IMR-90 (cell line): ENCODE measurements around the gene P2RX5. TPM values are rescaled to one million over a fixed set of nuclear protein-coding genes. Genes with fewer than 3 reads are reported as not detected.

Experiments
- ATAC-seq: fragments of 200-7000 bp; cut with Tn5 transposase; 2 replicates; pipeline ENCODE4 v1.9.1; 2020; ENCODE audit warnings: low read depth, mild to moderate bottlenecking, moderate library complexity
- BruUV-seq: library from RNA; stranded (reverse); fragments of 400-500 nt; replicated peaks from 2 replicates; lab custom pipeline; 2021; lab: Mats Ljungman, UMichigan
- CTCF ChIA-PET: fragments of 300-600 bp; formaldehyde crosslinking; extraction: SDS; loops from one replicate; lab custom pipeline; 2021; ENCODE audit warnings: antibody characterized with exemption; lab: Yijun Ruan, JAX
- POLR2A ChIA-PET: fragments of 300-600 bp; sonication (Branson Sonifier 250); formaldehyde crosslinking; loops from one replicate; lab custom pipeline; 2022; ENCODE audit warnings: antibody characterized with exemption; ENCODE audit not compliant: unreplicated experiment; lab: Charles Lee
- DNase-seq: peaks from one replicate; pipeline ENCODE4 v3.0.0; 2013
- H2AFZ ChIP-seq: replicated peaks from 2 replicates; pipeline ENCODE3; 2013; ENCODE audit warnings: low read length, mild to moderate bottlenecking; ENCODE audit not compliant: poor library complexity
- H2AK5ac ChIP-seq: 2 replicates; pipeline ENCODE4 v1.6.1; 2013; ENCODE audit warnings: low read depth, low read length, inconsistent platforms
- H2AK9ac ChIP-seq: replicated peaks from 2 replicates; pipeline ENCODE3; 2013; ENCODE audit warnings: mild to moderate bottlenecking, low read depth, low read length, moderate library complexity; ENCODE audit not compliant: poor library complexity
- H2BK120ac ChIP-seq: 2 replicates; pipeline ENCODE4 v1.6.1; 2013; ENCODE audit warnings: low read depth, low read length, inconsistent platforms
- H2BK15ac ChIP-seq: 3 replicates; pipeline ENCODE4 v1.6.1; 2013; ENCODE audit warnings: low read depth, low read length, inconsistent platforms
- H2BK20ac ChIP-seq: 2 replicates; pipeline ENCODE4 v1.6.1; 2013; ENCODE audit warnings: low read depth, mild to moderate bottlenecking, inconsistent platforms, low read length, moderate library complexity
- H2BK5ac ChIP-seq: 2 replicates; pipeline ENCODE4 v1.6.1; 2013; ENCODE audit warnings: mild to moderate bottlenecking, low read depth, low read length, inconsistent platforms; ENCODE audit not compliant: poor library complexity, severe bottlenecking
- H3K14ac ChIP-seq: replicated peaks from 2 replicates; pipeline ENCODE4 v1.6.1; 2013; ENCODE audit warnings: low read depth, low read length, inconsistent platforms
- H3K18ac ChIP-seq: 2 replicates; pipeline ENCODE4 v1.6.1; 2013; ENCODE audit warnings: low read depth, low read length, control low read depth
- H3K23ac ChIP-seq: 2 replicates; pipeline ENCODE4 v1.6.1; 2013; ENCODE audit warnings: low read depth, low read length, inconsistent platforms
- H3K27ac ChIP-seq: 2 replicates; pipeline ENCODE4 v1.5.1; 2013; ENCODE audit warnings: mild to moderate bottlenecking, control low read depth, low read length; ENCODE audit not compliant: insufficient read depth
- H3K27me3 ChIP-seq: 2 replicates; pipeline ENCODE4 v1.6.1; 2013; ENCODE audit warnings: low read length; ENCODE audit not compliant: control insufficient read depth, insufficient read depth
- H3K36me3 ChIP-seq: 2 replicates; pipeline ENCODE4 v1.6.1; 2013; ENCODE audit warnings: low read length, mixed read lengths; ENCODE audit not compliant: control insufficient read depth, insufficient read depth
- H3K4ac ChIP-seq: 2 replicates; pipeline ENCODE4 v1.6.1; 2013; ENCODE audit warnings: low read depth, low read length, inconsistent platforms
- H3K4me1 ChIP-seq: 2 replicates; pipeline ENCODE4 v1.6.1; 2013; ENCODE audit warnings: low read length, mixed read lengths; ENCODE audit not compliant: control insufficient read depth, insufficient read depth
- H3K4me2 ChIP-seq: 2 replicates; pipeline ENCODE4 v1.6.1; 2013; ENCODE audit warnings: low read depth, mild to moderate bottlenecking, control low read depth, low read length, moderate library complexity
- H3K4me3 ChIP-seq: 2 replicates; pipeline ENCODE4 v1.5.1; 2013; ENCODE audit warnings: low read depth, mild to moderate bottlenecking, control low read depth, low read length, moderate library complexity; ENCODE audit not compliant: insufficient read depth
- H3K56ac ChIP-seq: 2 replicates; pipeline ENCODE4 v1.6.1; 2013; ENCODE audit warnings: low read length, inconsistent platforms; ENCODE audit not compliant: insufficient read depth; ENCODE audit errors: extremely low read depth
- H3K79me1 ChIP-seq, 2 experiments: 2 replicates each; pipeline ENCODE4 v1.6.1; 2013; ENCODE audit warnings: low read length in 2 of 2, inconsistent platforms in 1 of 2, low read depth in 1 of 2
- H3K9ac ChIP-seq: 2 replicates; pipeline ENCODE4 v1.6.1; 2013; ENCODE audit warnings: low read depth, low read length, control low read depth
- H3K9me1 ChIP-seq: 2 replicates; pipeline ENCODE4 v1.6.1; 2013; ENCODE audit warnings: low read length, inconsistent platforms; ENCODE audit not compliant: insufficient read depth
- H3K9me3 ChIP-seq: 2 replicates; pipeline ENCODE4 v1.6.1; 2013; ENCODE audit warnings: low read length; ENCODE audit not compliant: control insufficient read depth, insufficient read depth
- H4K20me1 ChIP-seq: 2 replicates; pipeline ENCODE4 v1.6.1; 2013; ENCODE audit warnings: low read length, inconsistent platforms; ENCODE audit not compliant: insufficient read depth
- H4K5ac ChIP-seq: 2 replicates; pipeline ENCODE4 v1.6.1; 2013; ENCODE audit warnings: mild to moderate bottlenecking, low read depth, low read length, control low read depth
- H4K8ac ChIP-seq, 2 experiments: 2 replicates each; pipeline ENCODE4 v1.6.1; 2013; ENCODE audit warnings: low read depth in 2 of 2, low read length in 2 of 2, control low read depth in 1 of 2, inconsistent platforms in 1 of 2
- H4K91ac ChIP-seq: 2 replicates; pipeline ENCODE4 v1.6.1; 2013; ENCODE audit warnings: low read depth, low read length, inconsistent platforms; ENCODE audit not compliant: insufficient read depth
- BHLHE40 ChIP-seq: fragments of 150-350 bp; IDR thresholded peaks from 2 replicates; pipeline ENCODE4 v1.6.1; 2016; ENCODE audit warnings: mild to moderate bottlenecking, low read depth, low read length
- CEBPB ChIP-seq: IDR thresholded peaks from 2 replicates; pipeline ENCODE4 v1.6.1; 2012; ENCODE audit warnings: low read depth, low read length, improper control_type of control experiment
- CHD1 ChIP-seq: IDR thresholded peaks from 2 replicates; pipeline ENCODE4 v1.6.1; 2012; ENCODE audit warnings: low read depth, low read length, improper control_type of control experiment
- ELK1 ChIP-seq: fragments of 150-350 bp; IDR thresholded peaks from 2 replicates; pipeline ENCODE4 v1.6.1; 2016; ENCODE audit warnings: low read depth, mild to moderate bottlenecking, low read length, moderate library complexity, borderline replicate concordance
- FOS ChIP-seq: fragments of 150-350 bp; IDR thresholded peaks from 2 replicates; pipeline ENCODE4 v1.6.1; 2016; ENCODE audit warnings: low read depth, low read length
- MAFK ChIP-seq: IDR thresholded peaks from 2 replicates; pipeline ENCODE4 v1.6.1; 2012; ENCODE audit warnings: low read depth, low read length, improper control_type of control experiment
- MAZ ChIP-seq: IDR thresholded peaks from 2 replicates; pipeline ENCODE4 v1.6.1; 2012; ENCODE audit warnings: low read depth, mild to moderate bottlenecking, low read length, improper control_type of control experiment, moderate library complexity, borderline replicate concordance
- MXI1 ChIP-seq: IDR thresholded peaks from 2 replicates; pipeline ENCODE4 v1.6.1; 2012; ENCODE audit warnings: low read depth, mild to moderate bottlenecking, low read length, moderate library complexity, borderline replicate concordance
- NFE2L2 ChIP-seq: fragments of 150-350 bp; IDR thresholded peaks from 2 replicates; pipeline ENCODE4 v1.6.1; 2016; ENCODE audit warnings: low read depth, mild to moderate bottlenecking, low read length
- POLR2A ChIP-seq: IDR thresholded peaks from 2 replicates; pipeline ENCODE4 v1.6.1; 2012; ENCODE audit warnings: mild to moderate bottlenecking, low read depth, low read length
- RAD21 ChIP-seq: IDR thresholded peaks from 2 replicates; pipeline ENCODE4 v1.6.1; 2012; ENCODE audit warnings: low read length, improper control_type of control experiment
- RCOR1 ChIP-seq: IDR thresholded peaks from 2 replicates; pipeline ENCODE4 v1.6.1; 2012; ENCODE audit warnings: mild to moderate bottlenecking, low read length, improper control_type of control experiment; ENCODE audit not compliant: insufficient replicate concordance
- RFX5 ChIP-seq: IDR thresholded peaks from 2 replicates; pipeline ENCODE4 v1.8.0; 2012; ENCODE audit warnings: low read depth, mild to moderate bottlenecking, low read length, moderate library complexity
- SMC3 ChIP-seq: fragments of 150-350 bp; IDR thresholded peaks from 2 replicates; pipeline ENCODE4 v1.6.1; 2016; ENCODE audit warnings: low read depth, mild to moderate bottlenecking, antibody characterized with exemption, low read length, moderate library complexity
- WGBS, 2 experiments: methylation state at CpG; one replicate each; pipeline versions ENCODE4 v1.1.5 to v1.1.7; 2013; ENCODE audit warnings: missing lambda C conversion rate in 2 of 2; ENCODE audit not compliant: insufficient read length in 1 of 2; ENCODE audit errors: extremely low coverage in 2 of 2; 5-methylcytosine and 5-hydroxymethylcytosine counted together
- dilution Hi-C: fragments of 300-500 bp; cut with HindIII; formaldehyde crosslinking; loops from one replicate; pipeline ENCODE4 v1.14.3; 2018; ENCODE audit warnings: low sequenced_read_pairs; ENCODE audit not compliant: unreplicated experiment
- in situ Hi-C: fragments of 300-500 bp; cut with MboI; formaldehyde crosslinking; loops from 3 replicates; pipeline ENCODE4 v1.14.3; 2019; ENCODE audit warnings: low sequenced_read_pairs, inconsistent platforms, mixed read lengths
- intact Hi-C: fragments of 100-400 bp; cut with micrococcal nuclease; formaldehyde crosslinking; loops from 2 replicates; pipeline ENCODE4 v1.10.0; 2022
- polyA plus RNA-seq, 3 experiments: library from polyadenylated mRNA; depleted of rRNA; stranded (reverse); fragments of >200 nt; gene quantifications; 2 replicates each; pipeline ENCODE4 v1.2.3, GENCODE V29; 2012; ENCODE audit warnings: low replicate concordance in 1 of 3
- total RNA-seq: library from RNA; depleted of rRNA; stranded (reverse); fragments of >200 nt; gene quantifications from 2 replicates; pipeline ENCODE4 v1.2.3, GENCODE V29; 2012
- TF ChIP-seq, protein P1 (sequence below): fragments of 150-350 bp; IDR thresholded peaks from 2 replicates; pipeline ENCODE4 v1.6.1; 2017; ENCODE audit warnings: mild to moderate bottlenecking, antibody characterized with exemption, low read length, low read depth
- TF ChIP-seq, protein P2 (sequence below): conservative IDR thresholded peaks from 2 replicates; pipeline ENCODE4 v1.5.1; 2012; ENCODE audit warnings: mild to moderate bottlenecking, low read depth, low read length, improper control_type of control experiment

Gene P2RX5
- total and polyA plus RNA-seq, 2 of the 4 experiments (the other 2 are of a cell fraction): 1.8 to 3.7 TPM

GRCh38 chr17:3693829-3694231 is 2.1 kb downstream of the P2RX5 start:
- Histone ChIP-seq H3K79me1 (no peaks in the 10 kb centered on the region), H3K4me2 (no peak overlapping the region), H2BK20ac (no peak overlapping the region), H2BK15ac (no peak overlapping the region), H3K9ac (no peak overlapping the region), H3K36me3 (no peaks in the 10 kb centered on the region), H4K91ac (no peak overlapping the region), H3K56ac (no peak overlapping the region), H4K5ac (no peak overlapping the region), H3K4ac (no peak overlapping the region), H2AFZ (no peak overlapping the region), H2BK5ac (no peak overlapping the region), H3K27ac (no peak overlapping the region), H3K9me1 (no peaks in the 10 kb centered on the region), H3K4me1 (peaks cover 4% of the 10 kb centered on the region; the same call in 1 of the 2 replicates), H4K8ac (no peak overlapping the region), H2AK9ac (no peak overlapping the region), H3K4me3 (no peak overlapping the region), H2AK5ac (no peak overlapping the region; the same call in 1 of the 2 replicates), H3K14ac (no peak overlapping the region), H3K27me3 (peaks cover 17% of the 10 kb centered on the region), H2BK120ac (no peak overlapping the region), H3K9me3 (peaks cover 12% of the 10 kb centered on the region), H4K20me1 (no peaks in the 10 kb centered on the region), H3K18ac (no peak overlapping the region), H3K23ac (no peak overlapping the region)
- WGBS, 2 experiments: 69% methylated on average over 5 of the region's 9 CpGs; no CpG with 5 or more reads in 1 of the 2 experiments
- no peak for DNase-seq
- dilution Hi-C loops: no loop called here
- TF ChIP-seq MXI1 (no peak), ELK1 (no peak), RCOR1 (no peak), MAFK (no peak), FOS (no peak), CHD1 (no peak), SMC3 (no peak), MAZ (no peak), NFE2L2 (no peak), POLR2A (no peak), BHLHE40 (no peak), RFX5 (no peak), CEBPB (no peak), RAD21 (no peak)
- TF ChIP-seq, protein P1, sequence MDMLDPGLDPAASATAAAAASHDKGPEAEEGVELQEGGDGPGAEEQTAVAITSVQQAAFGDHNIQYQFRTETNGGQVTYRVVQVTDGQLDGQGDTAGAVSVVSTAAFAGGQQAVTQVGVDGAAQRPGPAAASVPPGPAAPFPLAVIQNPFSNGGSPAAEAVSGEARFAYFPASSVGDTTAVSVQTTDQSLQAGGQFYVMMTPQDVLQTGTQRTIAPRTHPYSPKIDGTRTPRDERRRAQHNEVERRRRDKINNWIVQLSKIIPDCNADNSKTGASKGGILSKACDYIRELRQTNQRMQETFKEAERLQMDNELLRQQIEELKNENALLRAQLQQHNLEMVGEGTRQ: no peak
- TF ChIP-seq, protein P2, sequence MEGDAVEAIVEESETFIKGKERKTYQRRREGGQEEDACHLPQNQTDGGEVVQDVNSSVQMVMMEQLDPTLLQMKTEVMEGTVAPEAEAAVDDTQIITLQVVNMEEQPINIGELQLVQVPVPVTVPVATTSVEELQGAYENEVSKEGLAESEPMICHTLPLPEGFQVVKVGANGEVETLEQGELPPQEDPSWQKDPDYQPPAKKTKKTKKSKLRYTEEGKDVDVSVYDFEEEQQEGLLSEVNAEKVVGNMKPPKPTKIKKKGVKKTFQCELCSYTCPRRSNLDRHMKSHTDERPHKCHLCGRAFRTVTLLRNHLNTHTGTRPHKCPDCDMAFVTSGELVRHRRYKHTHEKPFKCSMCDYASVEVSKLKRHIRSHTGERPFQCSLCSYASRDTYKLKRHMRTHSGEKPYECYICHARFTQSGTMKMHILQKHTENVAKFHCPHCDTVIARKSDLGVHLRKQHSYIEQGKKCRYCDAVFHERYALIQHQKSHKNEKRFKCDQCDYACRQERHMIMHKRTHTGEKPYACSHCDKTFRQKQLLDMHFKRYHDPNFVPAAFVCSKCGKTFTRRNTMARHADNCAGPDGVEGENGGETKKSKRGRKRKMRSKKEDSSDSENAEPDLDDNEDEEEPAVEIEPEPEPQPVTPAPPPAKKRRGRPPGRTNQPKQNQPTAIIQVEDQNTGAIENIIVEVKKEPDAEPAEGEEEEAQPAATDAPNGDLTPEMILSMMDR: no peak
- ChIA-PET POLR2A (no interaction called here), CTCF (no interaction called here)
- intact Hi-C loops: no loop called here
- in situ Hi-C loops: no loop called here
- no peak for ATAC-seq
- no TSS peak for BruUV-seq
